ENCODE measurements around the gene NEUROD4.

- no peak for TF ChIP-seq CTCF (IDR thresholded peaks at IDR 0.05; ENCODE audit: insufficient read depth, low read length)
- TF ChIP-seq POLR2AphosphoS5 (IDR thresholded peaks at IDR 0.05; ENCODE audit: low read depth), result no peak
- TF ChIP-seq REST (IDR thresholded peaks at IDR 0.05; ENCODE audit: insufficient replicate concordance, low read depth), result no peak
- TF ChIP-seq SPI1 (IDR thresholded peaks at IDR 0.05; ENCODE audit: borderline replicate concordance, low read depth), result no peak
Observed at GRCh38 chr12:54975875-54976274, 43.9 kb upstream of the NEUROD4 start.

Data from HL-60 (cell line).